B cell (primary cell): ENCODE measurements around the gene BCAP29. TPM values are rescaled to one million over a fixed set of nuclear protein-coding genes. Genes with fewer than 3 reads are reported as not detected.

Experiments used
- ATAC-seq: fragments of 200-7000 bp; cut with Tn5 transposase; one replicate; pipeline ENCODE4 v1.10.0; 2021; ENCODE audit warnings: low read depth, mild to moderate bottlenecking, moderate number of reproducible peaks, moderate library complexity
- CTCF ChIA-PET: fragments of 350-600 bp; sonication (Branson Sonifier 250); formaldehyde crosslinking; loops from one replicate; lab custom pipeline; 2021; ENCODE audit warnings: antibody characterized with exemption, inconsistent platforms; lab: Charles Lee
- POLR2A ChIA-PET: fragments of 350-600 bp; sonication (Branson Sonifier 250); formaldehyde crosslinking; loops from one replicate; lab custom pipeline; 2021; ENCODE audit warnings: antibody characterized with exemption; lab: Charles Lee
- DNase-seq: peaks from one replicate; pipeline ENCODE4 v3.0.0; 2013
- H2AFZ ChIP-seq: 2 replicates; pipeline ENCODE4 v1.6.1; 2012; ENCODE audit warnings: mild to moderate bottlenecking, low read depth, low read length; ENCODE audit not compliant: insufficient read depth, poor library complexity, severe bottlenecking
- H3K27ac ChIP-seq, 2 donors: 1 replicate in 1 of 2; 2 replicates in 1 of 2; pipeline ENCODE4 v1.5.1; 2012 to 2013; ENCODE audit warnings: low read length in 2 of 2, mild to moderate bottlenecking in 2 of 2, moderate library complexity in 1 of 2
- H3K27me3 ChIP-seq, 4 experiments: fragments of 200-600 bp in 1 of 4; sonication (generic) in 1 of 4; replicated peaks in 1 of 4; 1 replicate in 2 of 4; 2 replicates in 2 of 4; pipeline versions ENCODE4 v1.6.1 to v1.7.0; 2013 to 2016; ENCODE audit warnings: low read length in 3 of 4, mild to moderate bottlenecking in 2 of 4, mixed read lengths in 1 of 4, moderate library complexity in 1 of 4; ENCODE audit not compliant: insufficient read depth in 4 of 4, control insufficient read depth in 3 of 4; ENCODE audit errors: control extremely low read depth in 1 of 4
- H3K36me3 ChIP-seq, 2 experiments: replicated peaks in 1 of 2; 1 replicate in 1 of 2; 2 replicates in 1 of 2; pipeline versions ENCODE4 v1.6.1 to v1.7.1; 2013; ENCODE audit warnings: low read length in 1 of 2; ENCODE audit not compliant: insufficient read depth in 2 of 2, control insufficient read depth in 1 of 2; ENCODE audit errors: control extremely low read depth in 1 of 2, extremely low read depth in 1 of 2
- H3K4me1 ChIP-seq, 2 donors: fragments of 200-600 bp in 1 of 2; sonication (generic) in 1 of 2; 1 replicate in 1 of 2; 2 replicates in 1 of 2; pipeline versions ENCODE4 v1.5.1 to v1.6.1; 2013 to 2017; ENCODE audit warnings: low read length in 2 of 2; ENCODE audit not compliant: control insufficient read depth in 2 of 2, insufficient read depth in 2 of 2
- H3K4me2 ChIP-seq: replicated peaks from 2 replicates; pipeline ENCODE3; 2012; ENCODE audit warnings: mild to moderate bottlenecking, low read depth, low read length; ENCODE audit not compliant: poor library complexity, severe bottlenecking
- H3K4me3 ChIP-seq, 5 experiments: fragments of 200-600 bp in 1 of 5; sonication (generic) in 1 of 5; 1 replicate in 3 of 5; 2 replicates in 2 of 5; pipeline versions ENCODE4 v1.5.1 to v1.7.0; 2011 to 2016; ENCODE audit warnings: low read length in 4 of 5, mild to moderate bottlenecking in 4 of 5, low read depth in 2 of 5, control low read depth in 1 of 5, moderate library complexity in 1 of 5; ENCODE audit not compliant: insufficient read depth in 1 of 5; ENCODE audit errors: control extremely low read depth in 1 of 5, extremely low read depth in 1 of 5
- H3K79me2 ChIP-seq: fragments of 200-600 bp; sonication (generic); one replicate; pipeline ENCODE4 v1.6.0; 2016; ENCODE audit warnings: low read length; ENCODE audit not compliant: control insufficient read depth, insufficient read depth
- H3K9ac ChIP-seq: fragments of 200-600 bp; sonication (generic); 2 replicates; pipeline ENCODE4 v1.6.1; 2017; ENCODE audit warnings: mild to moderate bottlenecking, low read length, moderate library complexity
- H3K9me3 ChIP-seq, 3 donors: one replicate each; pipeline versions ENCODE4 v1.6.1 to v1.7.1; 2013; ENCODE audit warnings: low read length in 2 of 3; ENCODE audit not compliant: control insufficient read depth in 2 of 3, insufficient read depth in 1 of 3; ENCODE audit errors: control extremely low read depth in 1 of 3
- H4K20me1 ChIP-seq: 2 replicates; pipeline ENCODE4 v1.6.0; 2012; ENCODE audit warnings: mild to moderate bottlenecking, low read length; ENCODE audit not compliant: insufficient read depth, control insufficient read depth, poor library complexity, severe bottlenecking
- H3K27ac Mint-ChIP-seq: one replicate; pipeline ENCODE4 v1.8.0; 2021; ENCODE audit warnings: mixed read lengths
- H3K27me3 Mint-ChIP-seq: one replicate; pipeline ENCODE4 v1.8.0; 2021; ENCODE audit warnings: mixed read lengths
- H3K4me1 Mint-ChIP-seq: one replicate; pipeline ENCODE4 v1.8.0; 2021; ENCODE audit warnings: mixed read lengths
- H3K4me3 Mint-ChIP-seq: one replicate; pipeline ENCODE4 v1.8.0; 2021; ENCODE audit warnings: mixed read lengths
- H3K9me3 Mint-ChIP-seq: one replicate; pipeline ENCODE4 v1.8.0; 2022; ENCODE audit warnings: mixed read lengths; ENCODE audit not compliant: insufficient read depth
- CTCF ChIP-seq: fragments of 200-600 bp; IDR thresholded peaks from one replicate; pipeline ENCODE4 v1.8.0; 2022; ENCODE audit warnings: antibody characterized with exemption, mild to moderate bottlenecking
- EZH2 ChIP-seq: IDR thresholded peaks from 2 replicates; pipeline ENCODE4 v1.6.1; 2012; ENCODE audit warnings: borderline replicate concordance, low read depth, mild to moderate bottlenecking, moderate library complexity, low read length; ENCODE audit not compliant: insufficient read depth, poor library complexity, severe bottlenecking
- WGBS: methylation state at CpG from one replicate; pipeline ENCODE4 v1.1.5; 2013; ENCODE audit warnings: missing lambda C conversion rate; ENCODE audit not compliant: insufficient coverage; 5-methylcytosine and 5-hydroxymethylcytosine counted together
- intact Hi-C: fragments of 100-400 bp; cut with micrococcal nuclease; formaldehyde crosslinking; loops from one replicate; pipeline ENCODE4 v1.10.0; 2022
- polyA plus RNA-seq: library from polyadenylated mRNA; depleted of rRNA; stranded (reverse); fragments of >200 nt; gene quantifications from 2 replicates; pipeline ENCODE4 v1.2.3, GENCODE V29; 2012
- total RNA-seq, 2 donors: library from RNA; stranded (reverse); fragments of 120-200 nt in 1 of 2; gene quantifications; 1 replicate in 1 of 2; 2 replicates in 1 of 2; pipeline versions ENCODE4 v1.2.3 to v1.2.4, GENCODE V29; 2013 to 2022

BCAP29 gene
- total and polyA plus RNA-seq, 2 donors (not counting 1 experiment from before 2014, with no cell fraction given), result 24.6 to 27.3 TPM

- peak overlapping the region; percentile 18 for H3K4me2 ChIP-seq
- Mint-ChIP-seq H3K27me3 (no peaks in the 10 kb centered on the region), H3K9me3 (no peaks in the 10 kb centered on the region), H3K27ac (peak overlapping the region; percentile 62), H3K4me1 (peaks cover 28% of the 10 kb centered on the region), H3K4me3 (peak overlapping the region; percentile 4)
- H3K9me3 ChIP-seq, result no peaks in the 10 kb centered on the region
- DNase-seq (no peak), ATAC-seq (no peak)
- H3K27ac ChIP-seq, result no peak overlapping the region
- H4K20me1 ChIP-seq, result no peaks in the 10 kb centered on the region
- TF ChIP-seq EZH2, result no peak
- no peak for TF ChIP-seq CTCF
- no peaks in the 10 kb centered on the region for H3K27me3 ChIP-seq
- H2AFZ ChIP-seq, result peak overlapping the region; percentile 30
- CTCF ChIA-PET, result interaction anchor here (1.2 kb wide), 1 partner anchor 17 kb away, joined by 3 read pairs; no protein-coding TSS in a partner anchor
- 85% methylated on average over 5 of the region's 9 CpGs for WGBS
- no peaks in the 10 kb centered on the region for H3K36me3 ChIP-seq
- no peak overlapping the region for H3K4me3 ChIP-seq
- POLR2A ChIA-PET, result no interaction called here
- peaks cover 12 to 17% of the 10 kb centered on the region in 2 donors for H3K4me1 ChIP-seq
- H3K79me2 ChIP-seq, result no peaks in the 10 kb centered on the region
- no peak overlapping the region for H3K9ac ChIP-seq
- intact Hi-C loops, result no loop called here
Observed at GRCh38 chr7:107644309-107644974, 64.4 kb downstream of the BCAP29 start.

- Mint-ChIP-seq H3K27me3 (peaks cover 11% of the 10 kb centered on the region), H3K27ac (no peak overlapping the region), H3K4me1 (no peaks in the 10 kb centered on the region), H3K4me3 (no peak overlapping the region), H3K9me3 (no peaks in the 10 kb centered on the region)
- ATAC-seq (no peak), DNase-seq (no peak)
- H3K9me3 ChIP-seq, result peaks cover 0 to 6% (median 0%) of the 10 kb centered on the region in 3 donors
- H2AFZ ChIP-seq, result no peak overlapping the region
- H3K4me3 ChIP-seq, result no peak overlapping the region
- H3K9ac ChIP-seq, result no peak overlapping the region
- WGBS, result 97% methylated on average over 4 of the region's 5 CpGs
- no peaks in the 10 kb centered on the region for H3K36me3 ChIP-seq
- intact Hi-C loops, result no loop called here
- H3K79me2 ChIP-seq, result no peaks in the 10 kb centered on the region
- TF ChIP-seq EZH2 (no peak), CTCF (no peak)
- no peaks in the 10 kb centered on the region for H4K20me1 ChIP-seq
- H3K4me2 ChIP-seq, result no peak overlapping the region
- ChIA-PET CTCF (no interaction called here), POLR2A (no interaction called here)
- peaks cover 0 to 3% (median 0%) of the 10 kb centered on the region in 4 experiments for H3K27me3 ChIP-seq
- no peaks in the 10 kb centered on the region for H3K4me1 ChIP-seq
- no peak overlapping the region for H3K27ac ChIP-seq
Observed at GRCh38 chr7:107652642-107653041, 72.6 kb downstream of the BCAP29 start.
